Neuronal stem cell (in vitro differentiated cells): ENCODE results near the gene HNRNPC.

Experiments used
- DNase-seq: peaks from one replicate; pipeline ENCODE4 v3.0.0-alpha.2; 2013; ENCODE audit warnings: low spot score
- H2AFZ ChIP-seq: one replicate; pipeline ENCODE4 v1.6.1; 2013; ENCODE audit warnings: mild to moderate bottlenecking, low read length, inconsistent platforms
- H2AK5ac ChIP-seq: 2 replicates; pipeline ENCODE4 v1.6.1; 2013; ENCODE audit warnings: low read depth, mild to moderate bottlenecking, inconsistent platforms, low read length, moderate library complexity, mixed read lengths
- H2BK120ac ChIP-seq: 2 replicates; pipeline ENCODE4 v1.6.1; 2013; ENCODE audit warnings: low read depth, mild to moderate bottlenecking, inconsistent platforms, low read length, moderate library complexity, mixed read lengths
- H2BK12ac ChIP-seq: one replicate; pipeline ENCODE4 v1.6.1; 2013; ENCODE audit warnings: low read length, inconsistent platforms
- H2BK15ac ChIP-seq: 2 replicates; pipeline ENCODE4 v1.6.1; 2013; ENCODE audit warnings: mild to moderate bottlenecking, low read length, inconsistent platforms, mixed read lengths
- H2BK5ac ChIP-seq: one replicate; pipeline ENCODE4 v1.6.1; 2013; ENCODE audit warnings: inconsistent platforms, mild to moderate bottlenecking, low read length, moderate library complexity
- H3K14ac ChIP-seq: one replicate; pipeline ENCODE4 v1.6.1; 2013; ENCODE audit warnings: low read length, inconsistent platforms
- H3K18ac ChIP-seq: 2 replicates; pipeline ENCODE4 v1.6.1; 2013; ENCODE audit warnings: low read length, inconsistent platforms
- H3K23ac ChIP-seq: 2 replicates; pipeline ENCODE4 v1.6.1; 2013; ENCODE audit warnings: low read depth, mild to moderate bottlenecking, mixed read lengths, low read length, inconsistent platforms; ENCODE audit not compliant: poor library complexity
- H3K27ac ChIP-seq: replicated peaks from 3 replicates; pipeline ENCODE4 v1.5.1; 2013; ENCODE audit warnings: low read length, inconsistent platforms
- H3K27me3 ChIP-seq, 3 experiments: 2 replicates each; pipeline ENCODE4 v1.6.1; 2013; ENCODE audit warnings: low read length in 3 of 3, mild to moderate bottlenecking in 2 of 3, inconsistent platforms in 1 of 3, low read depth in 1 of 3, mixed read lengths in 1 of 3, moderate library complexity in 1 of 3; ENCODE audit not compliant: control insufficient read depth in 3 of 3, insufficient read depth in 3 of 3
- H3K36me3 ChIP-seq, 2 donors: replicated peaks in 1 of 2; 2 replicates each; pipeline ENCODE4 v1.6.1; 2013; ENCODE audit warnings: low read length in 2 of 2; ENCODE audit not compliant: control insufficient read depth in 2 of 2, insufficient read depth in 2 of 2
- H3K4ac ChIP-seq: 2 replicates; pipeline ENCODE4 v1.6.1; 2013; ENCODE audit warnings: inconsistent platforms, mild to moderate bottlenecking, low read length, moderate library complexity
- H3K4me1 ChIP-seq, 2 donors: 1 replicate in 1 of 2; 2 replicates in 1 of 2; pipeline ENCODE4 v1.6.1; 2013; ENCODE audit warnings: low read length in 2 of 2, low read depth in 1 of 2; ENCODE audit not compliant: control insufficient read depth in 2 of 2, insufficient read depth in 1 of 2
- H3K4me2 ChIP-seq: one replicate; pipeline ENCODE4 v1.6.1; 2013; ENCODE audit warnings: mild to moderate bottlenecking, low read length, inconsistent platforms; ENCODE audit not compliant: insufficient read depth, poor library complexity, severe bottlenecking
- H3K4me3 ChIP-seq, 2 donors: 2 replicates each; pipeline ENCODE4 v1.5.1; 2013; ENCODE audit warnings: low read length in 2 of 2, mild to moderate bottlenecking in 2 of 2, inconsistent platforms in 1 of 2, moderate library complexity in 1 of 2
- H3K79me1 ChIP-seq: one replicate; pipeline ENCODE4 v1.6.1; 2013; ENCODE audit warnings: low read depth, mild to moderate bottlenecking, inconsistent platforms, low read length, moderate library complexity
- H3K9ac ChIP-seq: one replicate; pipeline ENCODE4 v1.6.1; 2013; ENCODE audit warnings: mild to moderate bottlenecking, low read depth, low read length, inconsistent platforms; ENCODE audit not compliant: poor library complexity
- H3K9me3 ChIP-seq, 2 donors: replicated peaks in 1 of 2; 2 replicates each; pipeline versions ENCODE3 to v1.6.1; 2013; ENCODE audit warnings: low read length in 2 of 2, mild to moderate bottlenecking in 2 of 2, inconsistent platforms in 1 of 2, low read depth in 1 of 2, mixed read lengths in 1 of 2, moderate library complexity in 1 of 2; ENCODE audit not compliant: control insufficient read depth in 2 of 2, insufficient read depth in 1 of 2
- H4K8ac ChIP-seq: one replicate; pipeline ENCODE4 v1.6.1; 2013; ENCODE audit warnings: low read depth, mild to moderate bottlenecking, inconsistent platforms, low read length, moderate library complexity
- H4K91ac ChIP-seq: one replicate; pipeline ENCODE4 v1.6.1; 2013; ENCODE audit warnings: low read length, low read depth, mild to moderate bottlenecking, inconsistent platforms; ENCODE audit not compliant: poor library complexity
- WGBS, 2 donors: extraction: QIAGEN DNeasy Blood & Tissue Kit; methylation state at CpG; one replicate each; pipeline ENCODE4 v1.1.7; 2013; ENCODE audit warnings: missing lambda C conversion rate in 2 of 2, mixed read lengths in 1 of 2; ENCODE audit not compliant: insufficient read length in 2 of 2, insufficient replicate concordance in 1 of 2; ENCODE audit errors: extremely low coverage in 2 of 2; 5-methylcytosine and 5-hydroxymethylcytosine counted together

Gene HNRNPC

DNA sequence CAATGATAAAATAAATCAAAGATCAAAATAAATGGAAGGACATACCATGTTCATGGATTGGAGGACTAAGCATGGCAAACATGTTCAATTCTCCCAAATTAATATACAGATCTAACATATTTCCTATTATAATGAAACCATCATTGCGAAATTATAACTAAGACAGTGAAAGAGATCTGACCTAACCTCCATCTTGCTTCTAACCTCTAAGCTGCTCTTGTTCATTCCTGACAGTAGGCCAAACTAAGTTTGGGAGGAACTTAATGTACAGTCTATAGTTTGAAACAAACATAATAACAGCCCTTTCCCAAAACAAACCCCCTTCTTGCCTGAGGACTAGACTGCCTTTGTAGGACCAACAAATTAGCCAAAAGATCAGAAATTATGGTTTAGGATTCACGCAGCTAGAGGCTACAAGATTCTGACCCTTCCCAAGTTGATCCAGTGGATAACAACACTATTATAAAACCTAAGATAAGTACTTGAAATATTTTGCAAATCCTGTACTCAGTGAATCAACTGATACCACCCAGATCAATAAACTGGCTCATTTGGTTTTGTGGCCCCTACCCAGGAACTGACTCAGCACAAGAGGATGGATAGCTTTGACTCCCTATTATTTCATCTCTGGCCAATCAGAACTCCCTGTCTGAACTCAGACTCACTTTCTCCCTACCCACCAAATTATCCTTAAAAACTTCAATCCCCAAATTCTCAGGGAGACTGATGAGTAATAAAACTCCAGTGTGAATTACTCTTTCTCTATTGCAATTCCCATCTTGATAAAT is 71.6 kb downstream of the HNRNPC start:
- Histone ChIP-seq H3K18ac (no peak overlapping the region), H3K4me2 (no peak overlapping the region), H2BK15ac (no peak overlapping the region), H3K23ac (no peak overlapping the region), H3K36me3 (peaks cover 0 to 8% of the 10 kb centered on the region in 2 donors), H2AK5ac (no peak overlapping the region), H3K4me1 (no peaks in the 10 kb centered on the region), H2AFZ (no peak overlapping the region), H3K9me3 (no peaks in the 10 kb centered on the region), H3K14ac (no peak overlapping the region), H3K27ac (no peak overlapping the region), H4K8ac (no peak overlapping the region), H3K4me3 (no peak overlapping the region), H2BK12ac (no peak overlapping the region), H4K91ac (no peak overlapping the region), H3K4ac (no peak overlapping the region), H3K79me1 (no peaks in the 10 kb centered on the region), H3K9ac (no peak overlapping the region), H2BK120ac (no peak overlapping the region), H2BK5ac (no peak overlapping the region), H3K27me3 (no peaks in the 10 kb centered on the region)
- no peak for DNase-seq
- WGBS, 2 donors = no CpG with 5 or more reads among the region's 2 CpGs

DNA sequence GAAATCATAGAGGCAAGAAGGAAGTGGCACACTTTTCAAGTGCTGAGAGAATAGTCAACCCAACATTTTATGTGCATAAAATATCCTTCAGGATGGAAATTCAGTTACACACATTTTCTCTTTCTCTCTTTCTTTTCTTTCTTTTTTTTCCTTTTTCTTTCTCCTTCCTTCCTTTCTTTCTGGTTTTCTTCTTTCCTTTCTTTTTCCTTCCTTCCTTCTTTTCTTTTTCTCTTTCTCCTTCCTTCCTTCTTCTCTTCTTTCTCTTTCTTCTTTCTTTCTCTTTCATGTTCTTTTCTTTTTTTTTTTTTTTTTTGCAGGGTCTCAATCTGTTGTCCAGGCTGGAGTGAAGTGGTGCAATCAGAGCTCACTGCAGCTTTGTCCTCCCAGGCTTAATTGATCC is 74.6 kb downstream of the HNRNPC start:
- H3K27ac ChIP-seq = no peak overlapping the region
- H3K18ac ChIP-seq = no peak overlapping the region
- H2BK120ac ChIP-seq = no peak overlapping the region
- H4K8ac ChIP-seq = no peak overlapping the region
- no peak overlapping the region for H3K9ac ChIP-seq
- no peak overlapping the region for H3K4ac ChIP-seq
- H3K79me1 ChIP-seq = no peaks in the 10 kb centered on the region
- H3K4me3 ChIP-seq = no peak overlapping the region
- no peak overlapping the region for H3K23ac ChIP-seq
- peaks cover 0 to 10% of the 10 kb centered on the region in 2 donors for H3K4me1 ChIP-seq
- H3K36me3 ChIP-seq = no peaks in the 10 kb centered on the region
- no peak overlapping the region for H3K14ac ChIP-seq
- DNase-seq = no peak
- no peak overlapping the region for H2BK15ac ChIP-seq
- H3K4me2 ChIP-seq = no peak overlapping the region
- no peaks in the 10 kb centered on the region for H3K27me3 ChIP-seq
- H3K9me3 ChIP-seq = no peaks in the 10 kb centered on the region
- no peak overlapping the region for H2AK5ac ChIP-seq
- no peak overlapping the region for H2BK5ac ChIP-seq
- no peak overlapping the region for H4K91ac ChIP-seq
- no peak overlapping the region for H2BK12ac ChIP-seq
- H2AFZ ChIP-seq = no peak overlapping the region

- Histone ChIP-seq H2AK5ac (peak overlapping the region; percentile 74), H3K4me1 (peaks cover 0 to 10% of the 10 kb centered on the region in 2 donors), H4K91ac (no peak overlapping the region), H3K23ac (peak overlapping the region; percentile 67), H3K9me3 (peaks cover 0 to under 1% of the 10 kb centered on the region in 2 donors), H3K4ac (no peak overlapping the region), H2BK15ac (no peak overlapping the region), H3K4me3 (no peak overlapping the region), H2AFZ (peak overlapping the region; percentile 99), H3K79me1 (no peaks in the 10 kb centered on the region), H3K14ac (no peak overlapping the region), H3K36me3 (no peaks in the 10 kb centered on the region), H2BK120ac (no peak overlapping the region), H3K27ac (no peak overlapping the region), H3K9ac (no peak overlapping the region), H2BK12ac (no peak overlapping the region), H3K27me3 (no peaks in the 10 kb centered on the region), H4K8ac (no peak overlapping the region), H3K4me2 (no peak overlapping the region), H2BK5ac (no peak overlapping the region), H3K18ac (peak overlapping the region; percentile 52)
- WGBS, 2 donors = no CpG with 5 or more reads among the region's 7 CpGs
- DNase-seq = no peak
These were observed 76.2 kb downstream of the HNRNPC start for GRCh38 chr14:21192875-21193535.

- Histone ChIP-seq H4K8ac (no peak overlapping the region), H2BK12ac (no peak overlapping the region), H3K9me3 (peaks cover 0 to 2% of the 10 kb centered on the region in 2 donors), H3K4me3 (peak overlapping the region in 1 of 2 donors; percentile 43), H3K27me3 (no peaks in the 10 kb centered on the region), H3K9ac (peak overlapping the region; percentile 39), H3K14ac (no peak overlapping the region), H2BK120ac (no peak overlapping the region), H3K18ac (peak overlapping the region; percentile 89), H2AK5ac (no peak overlapping the region), H3K27ac (peak overlapping the region; percentile 27), H2BK5ac (no peak overlapping the region), H3K4ac (peak overlapping the region; percentile 79), H4K91ac (no peak overlapping the region), H2AFZ (peak overlapping the region; percentile 99), H3K23ac (no peak overlapping the region), H3K4me1 (peaks cover 0 to 10% of the 10 kb centered on the region in 2 donors), H3K36me3 (no peaks in the 10 kb centered on the region), H2BK15ac (peak overlapping the region; percentile 35), H3K79me1 (no peaks in the 10 kb centered on the region), H3K4me2 (peak overlapping the region; percentile 54)
- no CpG with 5 or more reads among the region's 1 CpG for WGBS, 2 donors
- no peak for DNase-seq
These were observed 76.8 kb downstream of the HNRNPC start for GRCh38 chr14:21192447-21192822.
